RCC 7860 (cell line): ENCODE measurements around the gene AMHR2.

Experiments
- DNase-seq: peaks from one replicate; pipeline ENCODE4 v3.0.0-alpha.2; 2015; ENCODE audit warnings: low spot score
- FAIRE-seq: peaks from 2 replicates; lab custom pipeline; 2012; peaks lifted over from hg19 to GRCh38; lab: Jason Lieb, UNC

The AMHR2 gene

GRCh38 chr12:53451661-53452158, 28.1 kb downstream of the AMHR2 start, which contains the start of gene PCBP2:
TSS of gene PCBP2 (plus strand) at chr12:53452102. CDS start at chr12:53454801, 2,699 bp downstream.
- DNase-seq = peak; percentile 97
- peak; percentile 84 for FAIRE-seq

- DNase-seq (peak; percentile 61), FAIRE-seq (no peak)
Measured at GRCh38 chr12:53452159-53453077, 28.8 kb downstream of the AMHR2 start.

GRCh38 chr12:53453953-53454640, 30.4 kb downstream of the AMHR2 start:
- FAIRE-seq = no peak
- no peak for DNase-seq

- FAIRE-seq (no peak), DNase-seq (no peak)
Measured at GRCh38 chr12:53454707-53455106, 31.1 kb downstream of the AMHR2 start.

GRCh38 chr12:53456654-53457366, 33.2 kb downstream of the AMHR2 start:
- DNase-seq (peak; percentile 31), FAIRE-seq (peak; percentile 73)

GRCh38 chr12:53459097-53459496, 35.4 kb downstream of the AMHR2 start:
- DNase-seq = no peak
- FAIRE-seq = no peak

- no peak for FAIRE-seq
Measured at GRCh38 chr12:53461059-53461458, 37.4 kb downstream of the AMHR2 start.

GRCh38 chr12:53461591-53461990, 37.9 kb downstream of the AMHR2 start:
- FAIRE-seq (no peak), DNase-seq (no peak)

More at GRCh38 chr12:53461059-53461458, 37.4 kb downstream of the AMHR2 start:
- DNase-seq = no peak

GRCh38 chr12:53462935-53463334, 39.3 kb downstream of the AMHR2 start:
- FAIRE-seq (no peak), DNase-seq (no peak)

GRCh38 chr12:53463802-53464560, 40.3 kb downstream of the AMHR2 start:
- no peak for FAIRE-seq

GRCh38 chr12:53464685-53465418, 41.2 kb downstream of the AMHR2 start:
- FAIRE-seq = no peak

More at GRCh38 chr12:53463802-53464560, 40.3 kb downstream of the AMHR2 start:
- no peak for DNase-seq

GRCh38 chr12:53465679-53466078, 42.0 kb downstream of the AMHR2 start:
- DNase-seq = no peak
- no peak for FAIRE-seq

More at GRCh38 chr12:53464685-53465418, 41.2 kb downstream of the AMHR2 start:
- no peak for DNase-seq

- FAIRE-seq (no peak), DNase-seq (no peak)
Measured at GRCh38 chr12:53466640-53467039, 43.0 kb downstream of the AMHR2 start.

- no peak for DNase-seq
- no peak for FAIRE-seq
Measured at GRCh38 chr12:53467082-53467481, 43.4 kb downstream of the AMHR2 start.

- no peak for FAIRE-seq
- DNase-seq = no peak
Measured at GRCh38 chr12:53467880-53468279, 44.2 kb downstream of the AMHR2 start.

- DNase-seq = no peak
- FAIRE-seq = no peak
Measured at GRCh38 chr12:53468282-53468681, 44.6 kb downstream of the AMHR2 start.

GRCh38 chr12:53472056-53472582, 48.5 kb downstream of the AMHR2 start:
- FAIRE-seq = no peak

GRCh38 chr12:53474077-53474476, 50.4 kb downstream of the AMHR2 start:
- DNase-seq (no peak), FAIRE-seq (no peak)

More at GRCh38 chr12:53472056-53472582, 48.5 kb downstream of the AMHR2 start:
- DNase-seq = no peak

GRCh38 chr12:53474819-53475218, 51.2 kb downstream of the AMHR2 start:
- DNase-seq (no peak), FAIRE-seq (no peak)
